B cell (primary cell): Measurements from ENCODE around the gene IRX4.

Experiments used
- CTCF ChIP-seq: fragments of 200-600 bp; IDR thresholded peaks from one replicate; pipeline ENCODE4 v1.8.0; 2022; ENCODE audit warnings: antibody characterized with exemption, mild to moderate bottlenecking
- EZH2 ChIP-seq: IDR thresholded peaks from 2 replicates; pipeline ENCODE4 v1.6.1; 2012; ENCODE audit warnings: borderline replicate concordance, low read depth, mild to moderate bottlenecking, moderate library complexity, low read length; ENCODE audit not compliant: insufficient read depth, poor library complexity, severe bottlenecking

- no peak for TF ChIP-seq CTCF
- TF ChIP-seq EZH2: no peak
Observed at GRCh38 chr5:1836176-1836890, 46.4 kb downstream of the IRX4 start.
